IMR-90 (cell line): Measurements from ENCODE around the gene IAPP. TPM values are rescaled to one million over a fixed set of nuclear protein-coding genes. Genes with fewer than 3 reads are reported as not detected.

Source experiments
- ATAC-seq: fragments of 200-7000 bp; cut with Tn5 transposase; 2 replicates; pipeline ENCODE4 v1.9.1; 2020; ENCODE audit warnings: low read depth, mild to moderate bottlenecking, moderate library complexity
- BruUV-seq: library from RNA; stranded (reverse); fragments of 400-500 nt; replicated peaks from 2 replicates; lab custom pipeline; 2021; lab: Mats Ljungman, UMichigan
- CTCF ChIA-PET: fragments of 300-600 bp; formaldehyde crosslinking; extraction: SDS; loops from one replicate; lab custom pipeline; 2021; ENCODE audit warnings: antibody characterized with exemption; lab: Yijun Ruan, JAX
- POLR2A ChIA-PET: fragments of 300-600 bp; sonication (Branson Sonifier 250); formaldehyde crosslinking; loops from one replicate; lab custom pipeline; 2022; ENCODE audit warnings: antibody characterized with exemption; ENCODE audit not compliant: unreplicated experiment; lab: Charles Lee
- DNase-seq: peaks from one replicate; pipeline ENCODE4 v3.0.0; 2013
- H2AFZ ChIP-seq: replicated peaks from 2 replicates; pipeline ENCODE3; 2013; ENCODE audit warnings: low read length, mild to moderate bottlenecking; ENCODE audit not compliant: poor library complexity
- H2AK5ac ChIP-seq: 2 replicates; pipeline ENCODE4 v1.6.1; 2013; ENCODE audit warnings: low read depth, low read length, inconsistent platforms
- H2AK9ac ChIP-seq: replicated peaks from 2 replicates; pipeline ENCODE3; 2013; ENCODE audit warnings: mild to moderate bottlenecking, low read depth, low read length, moderate library complexity; ENCODE audit not compliant: poor library complexity
- H2BK120ac ChIP-seq: 2 replicates; pipeline ENCODE4 v1.6.1; 2013; ENCODE audit warnings: low read depth, low read length, inconsistent platforms
- H2BK15ac ChIP-seq: 3 replicates; pipeline ENCODE4 v1.6.1; 2013; ENCODE audit warnings: low read depth, low read length, inconsistent platforms
- H2BK20ac ChIP-seq: 2 replicates; pipeline ENCODE4 v1.6.1; 2013; ENCODE audit warnings: low read depth, mild to moderate bottlenecking, inconsistent platforms, low read length, moderate library complexity
- H2BK5ac ChIP-seq: 2 replicates; pipeline ENCODE4 v1.6.1; 2013; ENCODE audit warnings: mild to moderate bottlenecking, low read depth, low read length, inconsistent platforms; ENCODE audit not compliant: poor library complexity, severe bottlenecking
- H3K14ac ChIP-seq: replicated peaks from 2 replicates; pipeline ENCODE4 v1.6.1; 2013; ENCODE audit warnings: low read depth, low read length, inconsistent platforms
- H3K18ac ChIP-seq: 2 replicates; pipeline ENCODE4 v1.6.1; 2013; ENCODE audit warnings: low read depth, low read length, control low read depth
- H3K23ac ChIP-seq: 2 replicates; pipeline ENCODE4 v1.6.1; 2013; ENCODE audit warnings: low read depth, low read length, inconsistent platforms
- H3K27ac ChIP-seq: 2 replicates; pipeline ENCODE4 v1.5.1; 2013; ENCODE audit warnings: mild to moderate bottlenecking, control low read depth, low read length; ENCODE audit not compliant: insufficient read depth
- H3K27me3 ChIP-seq: 2 replicates; pipeline ENCODE4 v1.6.1; 2013; ENCODE audit warnings: low read length; ENCODE audit not compliant: control insufficient read depth, insufficient read depth
- H3K36me3 ChIP-seq: 2 replicates; pipeline ENCODE4 v1.6.1; 2013; ENCODE audit warnings: low read length, mixed read lengths; ENCODE audit not compliant: control insufficient read depth, insufficient read depth
- H3K4ac ChIP-seq: 2 replicates; pipeline ENCODE4 v1.6.1; 2013; ENCODE audit warnings: low read depth, low read length, inconsistent platforms
- H3K4me1 ChIP-seq: 2 replicates; pipeline ENCODE4 v1.6.1; 2013; ENCODE audit warnings: low read length, mixed read lengths; ENCODE audit not compliant: control insufficient read depth, insufficient read depth
- H3K4me2 ChIP-seq: 2 replicates; pipeline ENCODE4 v1.6.1; 2013; ENCODE audit warnings: low read depth, mild to moderate bottlenecking, control low read depth, low read length, moderate library complexity
- H3K4me3 ChIP-seq: 2 replicates; pipeline ENCODE4 v1.5.1; 2013; ENCODE audit warnings: low read depth, mild to moderate bottlenecking, control low read depth, low read length, moderate library complexity; ENCODE audit not compliant: insufficient read depth
- H3K56ac ChIP-seq: 2 replicates; pipeline ENCODE4 v1.6.1; 2013; ENCODE audit warnings: low read length, inconsistent platforms; ENCODE audit not compliant: insufficient read depth; ENCODE audit errors: extremely low read depth
- H3K79me1 ChIP-seq, 2 experiments: 2 replicates each; pipeline ENCODE4 v1.6.1; 2013; ENCODE audit warnings: low read length in 2 of 2, inconsistent platforms in 1 of 2, low read depth in 1 of 2
- H3K9ac ChIP-seq: 2 replicates; pipeline ENCODE4 v1.6.1; 2013; ENCODE audit warnings: low read depth, low read length, control low read depth
- H3K9me1 ChIP-seq: 2 replicates; pipeline ENCODE4 v1.6.1; 2013; ENCODE audit warnings: low read length, inconsistent platforms; ENCODE audit not compliant: insufficient read depth
- H3K9me3 ChIP-seq: 2 replicates; pipeline ENCODE4 v1.6.1; 2013; ENCODE audit warnings: low read length; ENCODE audit not compliant: control insufficient read depth, insufficient read depth
- H4K20me1 ChIP-seq: 2 replicates; pipeline ENCODE4 v1.6.1; 2013; ENCODE audit warnings: low read length, inconsistent platforms; ENCODE audit not compliant: insufficient read depth
- H4K5ac ChIP-seq: 2 replicates; pipeline ENCODE4 v1.6.1; 2013; ENCODE audit warnings: mild to moderate bottlenecking, low read depth, low read length, control low read depth
- H4K8ac ChIP-seq, 2 experiments: 2 replicates each; pipeline ENCODE4 v1.6.1; 2013; ENCODE audit warnings: low read depth in 2 of 2, low read length in 2 of 2, control low read depth in 1 of 2, inconsistent platforms in 1 of 2
- H4K91ac ChIP-seq: 2 replicates; pipeline ENCODE4 v1.6.1; 2013; ENCODE audit warnings: low read depth, low read length, inconsistent platforms; ENCODE audit not compliant: insufficient read depth
- BHLHE40 ChIP-seq: fragments of 150-350 bp; IDR thresholded peaks from 2 replicates; pipeline ENCODE4 v1.6.1; 2016; ENCODE audit warnings: mild to moderate bottlenecking, low read depth, low read length
- CEBPB ChIP-seq: IDR thresholded peaks from 2 replicates; pipeline ENCODE4 v1.6.1; 2012; ENCODE audit warnings: low read depth, low read length, improper control_type of control experiment
- CHD1 ChIP-seq: IDR thresholded peaks from 2 replicates; pipeline ENCODE4 v1.6.1; 2012; ENCODE audit warnings: low read depth, low read length, improper control_type of control experiment
- CTCF ChIP-seq: conservative IDR thresholded peaks from 2 replicates; pipeline ENCODE4 v1.5.1; 2012; ENCODE audit warnings: mild to moderate bottlenecking, low read depth, low read length, improper control_type of control experiment
- ELK1 ChIP-seq: fragments of 150-350 bp; IDR thresholded peaks from 2 replicates; pipeline ENCODE4 v1.6.1; 2016; ENCODE audit warnings: low read depth, mild to moderate bottlenecking, low read length, moderate library complexity, borderline replicate concordance
- MXI1 ChIP-seq: IDR thresholded peaks from 2 replicates; pipeline ENCODE4 v1.6.1; 2012; ENCODE audit warnings: low read depth, mild to moderate bottlenecking, low read length, moderate library complexity, borderline replicate concordance
- NFE2L2 ChIP-seq: fragments of 150-350 bp; IDR thresholded peaks from 2 replicates; pipeline ENCODE4 v1.6.1; 2016; ENCODE audit warnings: low read depth, mild to moderate bottlenecking, low read length
- RAD21 ChIP-seq: IDR thresholded peaks from 2 replicates; pipeline ENCODE4 v1.6.1; 2012; ENCODE audit warnings: low read length, improper control_type of control experiment
- RCOR1 ChIP-seq: IDR thresholded peaks from 2 replicates; pipeline ENCODE4 v1.6.1; 2012; ENCODE audit warnings: mild to moderate bottlenecking, low read length, improper control_type of control experiment; ENCODE audit not compliant: insufficient replicate concordance
- RFX5 ChIP-seq: IDR thresholded peaks from 2 replicates; pipeline ENCODE4 v1.8.0; 2012; ENCODE audit warnings: low read depth, mild to moderate bottlenecking, low read length, moderate library complexity
- SMC3 ChIP-seq: fragments of 150-350 bp; IDR thresholded peaks from 2 replicates; pipeline ENCODE4 v1.6.1; 2016; ENCODE audit warnings: low read depth, mild to moderate bottlenecking, antibody characterized with exemption, low read length, moderate library complexity
- USF2 ChIP-seq: fragments of 150-350 bp; IDR thresholded peaks from 2 replicates; pipeline ENCODE4 v1.6.1; 2017; ENCODE audit warnings: mild to moderate bottlenecking, antibody characterized with exemption, low read length, low read depth
- WGBS, 2 experiments: methylation state at CpG; one replicate each; pipeline versions ENCODE4 v1.1.5 to v1.1.7; 2013; ENCODE audit warnings: missing lambda C conversion rate in 2 of 2; ENCODE audit not compliant: insufficient read length in 1 of 2; ENCODE audit errors: extremely low coverage in 2 of 2; 5-methylcytosine and 5-hydroxymethylcytosine counted together
- dilution Hi-C: fragments of 300-500 bp; cut with HindIII; formaldehyde crosslinking; loops from one replicate; pipeline ENCODE4 v1.14.3; 2018; ENCODE audit warnings: low sequenced_read_pairs; ENCODE audit not compliant: unreplicated experiment
- in situ Hi-C: fragments of 300-500 bp; cut with MboI; formaldehyde crosslinking; loops from 3 replicates; pipeline ENCODE4 v1.14.3; 2019; ENCODE audit warnings: low sequenced_read_pairs, inconsistent platforms, mixed read lengths
- intact Hi-C: fragments of 100-400 bp; cut with micrococcal nuclease; formaldehyde crosslinking; loops from 2 replicates; pipeline ENCODE4 v1.10.0; 2022
- polyA plus RNA-seq, 3 experiments: library from polyadenylated mRNA; depleted of rRNA; stranded (reverse); fragments of >200 nt; gene quantifications; 2 replicates each; pipeline ENCODE4 v1.2.3, GENCODE V29; 2012; ENCODE audit warnings: low replicate concordance in 1 of 3
- total RNA-seq: library from RNA; depleted of rRNA; stranded (reverse); fragments of >200 nt; gene quantifications from 2 replicates; pipeline ENCODE4 v1.2.3, GENCODE V29; 2012

Gene IAPP
- total and polyA plus RNA-seq, 2 of the 4 experiments (the other 2 are of a cell fraction), result not detected

GRCh38 chr12:21353948-21354347 is 18.8 kb upstream of the IAPP start:
- DNase-seq (no peak), ATAC-seq (no peak)
- Histone ChIP-seq H3K4me2 (no peak overlapping the region), H3K23ac (no peak overlapping the region), H4K91ac (no peak overlapping the region), H2AFZ (no peak overlapping the region), H3K4me1 (no peaks in the 10 kb centered on the region), H3K4me3 (no peak overlapping the region), H2BK15ac (no peak overlapping the region), H4K5ac (no peak overlapping the region), H3K9me1 (no peaks in the 10 kb centered on the region), H3K14ac (no peak overlapping the region), H3K9me3 (peaks cover 1% of the 10 kb centered on the region; the same call in 1 of the 2 replicates), H3K9ac (no peak overlapping the region), H3K36me3 (no peaks in the 10 kb centered on the region), H3K18ac (no peak overlapping the region), H3K79me1 (no peaks in the 10 kb centered on the region), H2AK5ac (no peak overlapping the region), H4K8ac (no peak overlapping the region), H2AK9ac (no peak overlapping the region), H2BK5ac (no peak overlapping the region), H3K27ac (no peak overlapping the region), H2BK120ac (no peak overlapping the region), H3K56ac (no peak overlapping the region), H3K4ac (no peak overlapping the region), H3K27me3 (no peaks in the 10 kb centered on the region), H2BK20ac (no peak overlapping the region), H4K20me1 (no peaks in the 10 kb centered on the region)
- intact Hi-C loops, result no loop called here
- in situ Hi-C loops, result no loop called here
- ChIA-PET CTCF (no interaction called here), POLR2A (no interaction called here)
- TF ChIP-seq USF2 (no peak), RCOR1 (no peak), CTCF (no peak), RFX5 (no peak), MXI1 (no peak), SMC3 (no peak), NFE2L2 (no peak), BHLHE40 (no peak), CHD1 (no peak), CEBPB (no peak), ELK1 (no peak), RAD21 (no peak)
- dilution Hi-C loops, result no loop called here
- no TSS peak for BruUV-seq
- no CpG with 5 or more reads among the region's 4 CpGs for WGBS, 2 experiments
